DMS153 (cell line): ENCODE results near the gene TRPC4AP.

Source experiments
- DNase-seq: peaks from one replicate; lab custom pipeline; 2025; lab: John Stamatoyannopoulos, UW

TRPC4AP gene

GRCh38 chr20:34970193-34970840 is 122.3 kb downstream of the TRPC4AP start:
- no peak for DNase-seq

- no peak for DNase-seq
Observed at GRCh38 chr20:34968042-34968775, 124.4 kb downstream of the TRPC4AP start.

- DNase-seq, result no peak
Observed at GRCh38 chr20:34967421-34967820, 125.2 kb downstream of the TRPC4AP start.

GRCh38 chr20:34965051-34965450 is 127.6 kb downstream of the TRPC4AP start:
- DNase-seq, result no peak

GRCh38 chr20:34964486-34964885 is 128.1 kb downstream of the TRPC4AP start:
- no peak for DNase-seq

- no peak for DNase-seq
Observed at GRCh38 chr20:34956751-34957472, 135.7 kb downstream of the TRPC4AP start.

- DNase-seq, result no peak
Observed at GRCh38 chr20:34956041-34956458, 136.6 kb downstream of the TRPC4AP start.

GRCh38 chr20:34955231-34956040 is 137.2 kb downstream of the TRPC4AP start, which contains the start of the genes GSS and MYH7B:
Gene GSS, minus strand, starts transcription at chr20:34955806. Its CDS starts 3,954 bp downstream, at chr20:34951852.
Gene MYH7B, plus strand, starts transcription at chr20:34955868. Its CDS starts 22,138 bp downstream, at chr20:34978006.
- peak; percentile 95 for DNase-seq

- DNase-seq, result no peak
Observed at GRCh38 chr20:34954904-34955230, 137.7 kb downstream of the TRPC4AP start.

- DNase-seq, result no peak
Observed at GRCh38 chr20:34953960-34954359, 138.6 kb downstream of the TRPC4AP start.

- DNase-seq, result no peak
Observed at GRCh38 chr20:34952671-34953070, 139.9 kb downstream of the TRPC4AP start.
